GM23248 (cell line): ENCODE results near the gene KCNH5.

Experiments
- EZH2 ChIP-seq: fragments of 200-600 bp; sonication (generic); IDR thresholded peaks from 2 replicates; pipeline ENCODE4 v1.6.1; 2018; ENCODE audit warnings: antibody characterized with exemption, mild to moderate bottlenecking; ENCODE audit not compliant: insufficient read depth, poor library complexity, severe bottlenecking
- EZH2phosphoT487 ChIP-seq: fragments of 200-600 bp; sonication (generic); IDR thresholded peaks from 2 replicates; pipeline ENCODE4 v1.6.1; 2018; ENCODE audit warnings: antibody characterized with exemption, moderate library complexity, mild to moderate bottlenecking, low read depth; ENCODE audit not compliant: insufficient read depth

DNA sequence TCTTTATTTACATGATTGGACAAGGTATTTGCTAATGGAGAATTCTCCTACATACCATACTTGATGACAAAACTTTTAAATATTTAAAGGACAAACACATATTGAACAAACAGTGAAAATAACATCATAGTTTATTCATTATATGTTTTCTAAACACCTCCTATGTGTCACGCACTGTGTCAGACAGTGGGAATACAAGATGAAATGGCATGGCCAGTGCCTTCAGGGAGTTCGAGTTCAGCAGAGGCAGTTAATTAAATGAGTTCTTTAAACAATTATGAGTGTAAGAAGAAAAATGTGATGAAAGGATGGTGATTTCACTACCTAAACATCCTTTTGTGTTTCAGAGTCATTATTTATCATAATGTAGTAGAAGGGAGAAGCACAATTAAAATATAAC lies 159.8 kb downstream of the KCNH5 start:
- TF ChIP-seq EZH2 (no peak), EZH2phosphoT487 (no peak)
